H1 (cell line): ENCODE results near the gene HK1. TPM values are rescaled to one million over a fixed set of nuclear protein-coding genes. Genes with fewer than 3 reads are reported as not detected.

Source experiments
- ATF3 ChIP-seq: IDR thresholded peaks from 2 replicates; pipeline ENCODE4 v1.6.1; 2011; ENCODE audit warnings: low read depth, mild to moderate bottlenecking, low read length; ENCODE audit not compliant: insufficient read depth
- CEBPB ChIP-seq: IDR thresholded peaks from 2 replicates; pipeline ENCODE4 v1.6.1; 2012; ENCODE audit warnings: low read depth, low read length
- SAP30 ChIP-seq: fragments of 300-600 bp; sonication (generic); IDR thresholded peaks from 2 replicates; pipeline ENCODE4 v1.7.1; 2012; ENCODE audit warnings: low read length, moderate library complexity, mild to moderate bottlenecking, inconsistent platforms; ENCODE audit not compliant: insufficient read depth, insufficient replicate concordance
- SUZ12 ChIP-seq: fragments of 200-600 bp; sonication (generic); IDR thresholded peaks from 2 replicates; pipeline ENCODE4 v1.6.1; 2012; ENCODE audit warnings: mild to moderate bottlenecking, inconsistent platforms, low read length, moderate library complexity, mixed read lengths
- polyA plus RNA-seq, 7 experiments: library from polyadenylated mRNA; depleted of rRNA in 3 of 7; stranded (reverse) in 5 of 7; unstranded in 2 of 7; fragments of >200 nt in 5 of 7; fragments of 200-250 nt in 2 of 7; gene quantifications; 1 replicate in 5 of 7; 2 replicates in 1 of 7; 4 replicates in 1 of 7; pipeline versions ENCODE4 v1.2.1 to v1.2.3, GENCODE V29; 2011 to 2013; ENCODE audit warnings: missing spikeins in 2 of 7, mixed read lengths in 2 of 7
- total RNA-seq: library from RNA; stranded (reverse); fragmentation: NEBNext Ultra II Directional; extraction: Animal tissue kit (Norgen Biotek cat#: 25700); gene quantifications from 2 replicates; pipeline ENCODE4 v1.2.1, GENCODE V29; 2021

Gene HK1
- total and polyA plus RNA-seq, 2 of the 8 experiments (the other 6 are each of a cell fraction or from before 2014, with no cell fraction given): 55.8 to 247 TPM

- TF ChIP-seq SUZ12 (no peak), CEBPB (no peak), ATF3 (no peak), SAP30 (no peak)
These were observed 99.6 kb downstream of the HK1 start (continued) for GRCh38 chr10:69377933-69378332.
